Liver (tissue), 9 donors: ENCODE results near the gene TGM3. TPM values are rescaled to one million over a fixed set of nuclear protein-coding genes. Genes with fewer than 3 reads are reported as not detected.

ENCODE experiments used
- DNase-seq: peaks from one replicate; pipeline ENCODE4 v3.0.0-alpha.2; 2017; ENCODE audit warnings: low spot score
- H3K27ac ChIP-seq, 2 donors: one replicate each; pipeline ENCODE4 v1.7.0; 2013; ENCODE audit warnings: inconsistent platforms in 2 of 2, low read length in 2 of 2, control low read depth in 1 of 2, low read depth in 1 of 2, mild to moderate bottlenecking in 1 of 2
- H3K27me3 ChIP-seq, 4 donors: one replicate each; pipeline versions ENCODE4 v1.6.1 to v1.7.0; 2013; ENCODE audit warnings: low read length in 3 of 4, inconsistent platforms in 1 of 4, mild to moderate bottlenecking in 1 of 4, moderate library complexity in 1 of 4; ENCODE audit not compliant: control insufficient read depth in 4 of 4, insufficient read depth in 4 of 4
- H3K36me3 ChIP-seq, 4 donors: one replicate each; pipeline versions ENCODE4 v1.6.1 to v1.7.0; 2013; ENCODE audit warnings: low read length in 3 of 4, mild to moderate bottlenecking in 3 of 4, low read depth in 1 of 4, moderate library complexity in 1 of 4; ENCODE audit not compliant: control insufficient read depth in 4 of 4, insufficient read depth in 3 of 4
- H3K4me1 ChIP-seq, 4 donors: one replicate each; pipeline versions ENCODE4 v1.6.1 to v1.7.0; 2013; ENCODE audit warnings: low read length in 3 of 4, mild to moderate bottlenecking in 3 of 4, moderate library complexity in 1 of 4; ENCODE audit not compliant: control insufficient read depth in 4 of 4, insufficient read depth in 4 of 4
- H3K4me3 ChIP-seq, 3 donors: one replicate each; pipeline versions ENCODE4 v1.6.1 to v1.7.0; 2013; ENCODE audit warnings: low read length in 3 of 3, control low read depth in 1 of 3, low read depth in 1 of 3, mild to moderate bottlenecking in 1 of 3
- H3K9ac ChIP-seq, 2 donors: one replicate each; pipeline ENCODE4 v1.7.0; 2013; ENCODE audit warnings: low read length in 2 of 2, mild to moderate bottlenecking in 2 of 2, moderate library complexity in 2 of 2, control low read depth in 1 of 2, low read depth in 1 of 2
- H3K9me3 ChIP-seq, 4 donors: one replicate each; pipeline versions ENCODE4 v1.6.1 to v1.7.0; 2013; ENCODE audit warnings: low read length in 3 of 4; ENCODE audit not compliant: control insufficient read depth in 4 of 4
- CTCF ChIP-seq: fragments of 150-350 bp; IDR thresholded peaks from 2 replicates; pipeline ENCODE4 v1.5.1; 2017; ENCODE audit warnings: improper control_type of control experiment, low read depth, low read length; ENCODE audit not compliant: missing input control
- EGR1 ChIP-seq, 2 donors: IDR thresholded peaks; 2 replicates each; pipeline ENCODE4 v1.6.1; 2016 to 2018; ENCODE audit warnings: antibody characterized with exemption in 2 of 2, low read depth in 2 of 2
- FOXA1 ChIP-seq: IDR thresholded peaks from 2 replicates; pipeline ENCODE4 v1.6.1; 2016; ENCODE audit warnings: antibody characterized with exemption
- FOXA2 ChIP-seq: IDR thresholded peaks from 2 replicates; pipeline ENCODE4 v1.6.1; 2016; ENCODE audit warnings: antibody characterized with exemption
- GABPA ChIP-seq, 2 donors: IDR thresholded peaks in 1 of 2; conservative IDR thresholded peaks in 1 of 2; 2 replicates each; pipeline ENCODE4 v1.6.1; 2016; ENCODE audit warnings: antibody characterized with exemption in 2 of 2, mild to moderate bottlenecking in 1 of 2, moderate library complexity in 1 of 2
- HNF4A ChIP-seq, 2 donors: conservative IDR thresholded peaks; 2 replicates each; pipeline ENCODE4 v1.6.1; 2016; ENCODE audit warnings: antibody characterized with exemption in 2 of 2, mild to moderate bottlenecking in 2 of 2
- JUND ChIP-seq, 2 donors: IDR thresholded peaks; 2 replicates each; pipeline ENCODE4 v1.6.1; 2016; ENCODE audit warnings: antibody characterized with exemption in 2 of 2
- NR2F2 ChIP-seq: IDR thresholded peaks from 2 replicates; pipeline ENCODE4 v1.6.1; 2016; ENCODE audit warnings: antibody characterized with exemption
- RAD21 ChIP-seq, 2 donors: IDR thresholded peaks; 2 replicates each; pipeline ENCODE4 v1.6.1; 2016; ENCODE audit warnings: antibody characterized with exemption in 2 of 2, mild to moderate bottlenecking in 2 of 2
- REST ChIP-seq: IDR thresholded peaks from 2 replicates; pipeline ENCODE4 v1.6.1; 2016; ENCODE audit warnings: antibody characterized with exemption, mild to moderate bottlenecking
- RXRA ChIP-seq, 2 donors: IDR thresholded peaks; 2 replicates each; pipeline ENCODE4 v1.6.1; 2017 to 2018; ENCODE audit warnings: antibody characterized with exemption in 2 of 2, mild to moderate bottlenecking in 1 of 2
- SP1 ChIP-seq: IDR thresholded peaks from 2 replicates; pipeline ENCODE4 v1.6.1; 2018; ENCODE audit warnings: antibody characterized with exemption, mild to moderate bottlenecking
- TAF1 ChIP-seq: conservative IDR thresholded peaks from 2 replicates; pipeline ENCODE4 v1.6.1; 2016; ENCODE audit warnings: antibody characterized with exemption, mild to moderate bottlenecking
- YY1 ChIP-seq: IDR thresholded peaks from 2 replicates; pipeline ENCODE4 v1.6.1; 2016; ENCODE audit warnings: antibody characterized with exemption, mild to moderate bottlenecking
- WGBS: extraction: QIAGEN DNeasy Blood & Tissue Kit; methylation state at CpG from one replicate; pipeline ENCODE4 v1.1.7; 2013; 5-methylcytosine and 5-hydroxymethylcytosine counted together
- polyA plus RNA-seq, 2 donors: library from polyadenylated mRNA; stranded (reverse) in 1 of 2; unstranded in 1 of 2; fragments of 200-250 nt in 1 of 2; fragments of >200 nt in 1 of 2; fragmentation: Nextera tagmentation in 1 of 2; extraction: Ambion mirVana in 1 of 2; gene quantifications; one replicate each; pipeline versions ENCODE4 v1.2.1 to v1.2.3, GENCODE V29; 2013 to 2015
- total RNA-seq, 2 donors: library from RNA; depleted of rRNA; stranded (reverse); fragments of >200 nt; gene quantifications; one replicate each; pipeline ENCODE4 v1.2.3, GENCODE V29; 2014
- TF ChIP-seq, protein P1 (sequence below): IDR thresholded peaks from 2 replicates; pipeline ENCODE4 v1.6.1; 2016; ENCODE audit warnings: antibody characterized with exemption
- TF ChIP-seq, protein P2 (sequence below): IDR thresholded peaks from 2 replicates; pipeline ENCODE4 v1.6.1; 2016; ENCODE audit warnings: antibody characterized with exemption
- TF ChIP-seq, protein P3 (sequence below): IDR thresholded peaks from 2 replicates; pipeline ENCODE4 v1.6.1; 2016; ENCODE audit warnings: antibody characterized with exemption
- donor health status: healthy.
- donor health status: healthy.
- donor health status: healthy.
- donor health status: healthy.
- donor health status: healthy.

Gene TGM3
- total and polyA plus RNA-seq, 4 donors, result 0.05 to 0.28 (median 0.08) TPM; not detected in 1

- Histone ChIP-seq H3K4me3 (no peak overlapping the region), H3K4me1 (no peaks in the 10 kb centered on the region), H3K9me3 (peaks cover 0 to 4% (median 1%) of the 10 kb centered on the region in 4 donors), H3K36me3 (no peaks in the 10 kb centered on the region), H3K27ac (no peak overlapping the region), H3K9ac (no peak overlapping the region), H3K27me3 (no peaks in the 10 kb centered on the region)
- no peak for DNase-seq
- WGBS, result 98% methylated on average over 2 of the region's 2 CpGs
- no peak for TF ChIP-seq REST
- no peak for TF ChIP-seq CTCF
- TF ChIP-seq TAF1, result no peak
- no peak for TF ChIP-seq HNF4A (conservative IDR thresholded peaks at IDR 0.05)
- no peak for TF ChIP-seq FOXA1
- no peak for TF ChIP-seq NR2F2
- TF ChIP-seq, protein P1, sequence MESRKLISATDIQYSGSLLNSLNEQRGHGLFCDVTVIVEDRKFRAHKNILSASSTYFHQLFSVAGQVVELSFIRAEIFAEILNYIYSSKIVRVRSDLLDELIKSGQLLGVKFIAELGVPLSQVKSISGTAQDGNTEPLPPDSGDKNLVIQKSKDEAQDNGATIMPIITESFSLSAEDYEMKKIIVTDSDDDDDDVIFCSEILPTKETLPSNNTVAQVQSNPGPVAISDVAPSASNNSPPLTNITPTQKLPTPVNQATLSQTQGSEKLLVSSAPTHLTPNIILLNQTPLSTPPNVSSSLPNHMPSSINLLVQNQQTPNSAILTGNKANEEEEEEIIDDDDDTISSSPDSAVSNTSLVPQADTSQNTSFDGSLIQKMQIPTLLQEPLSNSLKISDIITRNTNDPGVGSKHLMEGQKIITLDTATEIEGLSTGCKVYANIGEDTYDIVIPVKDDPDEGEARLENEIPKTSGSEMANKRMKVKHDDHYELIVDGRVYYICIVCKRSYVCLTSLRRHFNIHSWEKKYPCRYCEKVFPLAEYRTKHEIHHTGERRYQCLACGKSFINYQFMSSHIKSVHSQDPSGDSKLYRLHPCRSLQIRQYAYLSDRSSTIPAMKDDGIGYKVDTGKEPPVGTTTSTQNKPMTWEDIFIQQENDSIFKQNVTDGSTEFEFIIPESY, result no peak
- TF ChIP-seq FOXA2, result no peak
- TF ChIP-seq RXRA (IDR thresholded peaks at IDR 0.05), result no peak
- TF ChIP-seq JUND (IDR thresholded peaks at IDR 0.05), result no peak
- no peak for TF ChIP-seq SP1
- TF ChIP-seq, protein P2, sequence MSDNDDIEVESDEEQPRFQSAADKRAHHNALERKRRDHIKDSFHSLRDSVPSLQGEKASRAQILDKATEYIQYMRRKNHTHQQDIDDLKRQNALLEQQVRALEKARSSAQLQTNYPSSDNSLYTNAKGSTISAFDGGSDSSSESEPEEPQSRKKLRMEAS, result no peak
- TF ChIP-seq YY1, result no peak
- TF ChIP-seq RAD21 (IDR thresholded peaks at IDR 0.05), result no peak
- no peak for TF ChIP-seq EGR1 (IDR thresholded peaks at IDR 0.05; ENCODE audit: low read depth in 2 of 2)
- TF ChIP-seq GABPA (IDR thresholded peaks at IDR 0.05 in 1 of 2, conservative IDR thresholded peaks at IDR 0.05 in 1 of 2), result no peak
Observed at GRCh38 chr20:2382833-2383232, 87.0 kb downstream of the TGM3 start.

DNA sequence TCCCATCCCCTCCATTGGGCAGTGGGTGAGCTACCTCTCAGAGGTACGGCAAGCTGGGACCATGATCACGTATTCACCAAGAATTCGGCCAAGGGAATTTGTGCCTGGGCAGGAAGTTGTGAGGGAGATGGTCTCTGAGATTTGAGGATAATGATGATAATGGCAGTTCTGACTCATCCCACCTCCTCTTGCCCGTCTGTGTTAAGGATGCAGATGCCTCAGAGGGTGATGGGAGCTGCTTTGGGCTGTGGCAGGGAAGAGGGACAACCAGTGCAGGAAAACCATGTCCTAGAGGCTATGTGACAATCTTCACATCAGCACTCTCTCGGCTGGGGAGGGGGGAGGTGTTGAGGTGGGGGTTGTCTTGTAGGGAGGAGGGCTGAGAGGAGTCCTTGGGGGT is 89.2 kb downstream of the TGM3 start:
- 68% methylated on average over 5 of the region's 5 CpGs for WGBS
- Histone ChIP-seq H3K27ac (no peak overlapping the region), H3K9ac (no peak overlapping the region), H3K36me3 (no peaks in the 10 kb centered on the region), H3K27me3 (no peaks in the 10 kb centered on the region), H3K4me1 (no peaks in the 10 kb centered on the region), H3K9me3 (peaks cover 4 to 8% (median 5%) of the 10 kb centered on the region in 4 donors), H3K4me3 (no peak overlapping the region)
- no peak for TF ChIP-seq JUND (IDR thresholded peaks at IDR 0.05)
- TF ChIP-seq, protein P3, sequence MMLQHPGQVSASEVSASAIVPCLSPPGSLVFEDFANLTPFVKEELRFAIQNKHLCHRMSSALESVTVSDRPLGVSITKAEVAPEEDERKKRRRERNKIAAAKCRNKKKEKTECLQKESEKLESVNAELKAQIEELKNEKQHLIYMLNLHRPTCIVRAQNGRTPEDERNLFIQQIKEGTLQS, result no peak
- DNase-seq, result no peak
